DMS53 (cell line): Measurements from ENCODE around the gene PTN.
A peak's percentile ranks its signal among the peaks of the same experiment; 100 is the strongest.

Experiments used
- DNase-seq: peaks from one replicate; lab custom pipeline; 2025; lab: John Stamatoyannopoulos, UW

The PTN gene, protein sequence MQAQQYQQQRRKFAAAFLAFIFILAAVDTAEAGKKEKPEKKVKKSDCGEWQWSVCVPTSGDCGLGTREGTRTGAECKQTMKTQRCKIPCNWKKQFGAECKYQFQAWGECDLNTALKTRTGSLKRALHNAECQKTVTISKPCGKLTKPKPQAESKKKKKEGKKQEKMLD

DNA sequence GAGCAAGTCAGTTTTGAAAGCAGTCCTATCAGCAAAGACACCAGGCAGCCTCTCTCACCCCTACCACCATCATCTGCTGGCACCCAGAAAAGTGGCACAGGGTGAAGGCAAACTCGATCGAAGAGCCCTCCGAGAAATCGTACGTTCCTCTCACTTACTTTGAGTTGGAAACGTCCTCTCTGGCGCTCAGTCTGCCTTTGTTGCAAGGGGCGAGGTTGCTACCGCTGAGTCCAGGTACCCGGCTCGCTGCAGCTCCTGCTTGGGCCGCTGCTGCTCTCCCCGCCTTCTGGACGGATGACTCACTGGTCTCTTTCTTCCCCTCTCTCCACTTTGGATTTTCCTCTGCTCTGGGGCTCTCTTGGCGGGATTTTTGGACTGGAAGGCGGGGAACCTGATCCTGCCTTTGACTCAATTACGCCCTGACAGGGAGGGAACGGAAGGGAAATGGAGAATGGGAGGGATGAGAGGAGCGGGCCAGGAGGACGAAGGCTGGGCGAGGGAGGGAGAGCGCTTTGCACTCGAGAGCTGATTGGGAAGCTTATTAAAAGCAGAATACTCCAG is at the start of gene PTN:
Gene PTN, minus strand, starts transcription at position 453 of the 561 bp plus-strand sequence. CDS start 88,760 bp downstream, outside the sequence.
- peak; percentile 70 for DNase-seq

DNA sequence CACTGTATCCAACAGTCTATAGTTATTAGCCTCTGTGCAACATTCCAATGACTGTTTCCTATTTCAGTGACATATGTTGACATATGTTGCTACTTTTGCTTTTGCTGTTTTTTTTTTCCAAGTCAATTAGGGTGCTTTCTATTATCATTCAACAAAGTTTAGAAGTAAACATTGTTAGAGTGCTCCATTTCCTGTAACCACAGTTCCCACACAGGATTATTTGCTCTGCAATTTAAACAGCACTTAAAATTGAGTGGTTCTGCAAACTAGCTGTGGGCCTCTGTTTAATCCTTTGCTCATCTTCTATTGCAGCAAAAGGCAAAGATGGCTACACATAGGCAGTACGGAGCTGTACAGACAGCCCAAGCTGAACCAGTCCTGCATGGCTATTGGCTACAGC is 46.5 kb upstream of the PTN start:
- DNase-seq = peak; percentile 92

DNA sequence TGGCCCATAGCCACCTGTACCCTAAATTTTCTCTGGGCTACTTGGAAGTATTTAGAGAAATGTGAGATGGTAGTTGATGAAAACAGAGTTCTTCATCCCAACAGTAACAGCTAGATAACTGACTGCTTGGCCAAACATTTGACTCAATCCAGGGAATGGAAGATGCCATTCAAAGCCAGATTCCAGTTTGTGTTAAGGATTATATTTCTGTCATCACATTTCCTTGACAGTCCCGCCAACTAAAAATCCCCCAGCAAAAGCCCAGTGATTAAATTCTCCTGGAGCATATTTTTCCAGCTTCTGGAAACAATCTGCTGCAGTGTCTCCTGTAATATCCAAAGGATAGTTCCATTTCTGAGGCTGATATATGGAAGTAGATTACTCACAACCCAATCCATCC is 45.4 kb upstream of the PTN start:
- DNase-seq = no peak

DNA sequence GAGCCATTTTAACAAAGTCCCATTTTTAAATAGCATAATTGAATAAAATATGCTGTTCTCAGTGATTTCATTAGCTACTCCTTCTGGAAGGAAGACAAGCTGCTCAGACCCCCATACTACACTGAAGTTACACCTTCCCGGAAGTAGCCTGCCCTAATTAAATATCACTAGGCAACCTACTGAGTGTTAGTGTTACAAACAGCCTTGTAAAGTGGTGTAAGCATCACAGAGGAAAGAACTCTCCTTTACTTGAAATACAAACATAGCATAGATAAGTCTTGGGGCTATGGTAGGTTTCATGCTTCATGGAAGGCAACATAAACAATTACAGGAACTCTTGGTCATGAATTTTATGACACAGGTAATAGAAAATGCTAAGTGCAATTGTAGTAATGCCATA is 43.4 kb upstream of the PTN start:
- DNase-seq = peak; percentile 23

DNA sequence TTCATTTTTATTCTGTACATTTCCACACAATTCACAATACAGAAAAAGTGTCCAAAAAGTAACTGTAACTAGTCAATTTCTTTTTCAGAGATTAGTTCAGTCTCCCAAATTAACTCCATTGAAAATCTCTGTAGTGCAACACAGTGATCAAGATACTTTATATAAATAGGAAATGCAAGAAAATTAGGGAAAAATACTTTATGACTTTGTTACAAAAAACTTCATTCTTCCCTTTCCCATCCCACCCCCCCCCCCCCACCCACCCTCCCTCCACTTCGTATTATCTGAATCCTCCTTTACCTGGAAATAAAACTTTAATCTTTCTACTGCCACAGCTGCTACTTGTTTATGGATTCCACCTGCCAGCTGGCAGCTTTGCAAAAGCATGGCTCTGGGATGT is 37.5 kb upstream of the PTN start:
- DNase-seq = no peak

DNA sequence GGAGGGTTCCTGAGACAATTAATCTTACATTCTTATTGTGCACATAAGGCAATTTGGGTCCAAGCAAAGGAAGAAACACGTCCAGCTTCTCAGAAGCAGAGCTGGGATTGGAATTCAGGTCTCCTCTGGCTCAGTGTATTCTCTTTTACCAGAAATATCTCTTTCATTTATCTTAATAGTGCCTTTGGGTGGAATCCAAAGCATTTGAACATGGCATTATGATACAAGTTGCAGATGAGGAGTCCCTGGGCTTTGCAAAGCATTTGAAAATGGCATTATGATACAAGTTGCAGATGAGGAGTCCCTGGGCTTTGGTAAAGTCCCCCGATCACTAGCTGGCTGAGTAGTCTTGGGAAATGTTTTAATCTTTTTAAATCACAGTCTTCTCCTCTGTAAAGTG is 30.0 kb upstream of the PTN start:
- no peak for DNase-seq

DNA sequence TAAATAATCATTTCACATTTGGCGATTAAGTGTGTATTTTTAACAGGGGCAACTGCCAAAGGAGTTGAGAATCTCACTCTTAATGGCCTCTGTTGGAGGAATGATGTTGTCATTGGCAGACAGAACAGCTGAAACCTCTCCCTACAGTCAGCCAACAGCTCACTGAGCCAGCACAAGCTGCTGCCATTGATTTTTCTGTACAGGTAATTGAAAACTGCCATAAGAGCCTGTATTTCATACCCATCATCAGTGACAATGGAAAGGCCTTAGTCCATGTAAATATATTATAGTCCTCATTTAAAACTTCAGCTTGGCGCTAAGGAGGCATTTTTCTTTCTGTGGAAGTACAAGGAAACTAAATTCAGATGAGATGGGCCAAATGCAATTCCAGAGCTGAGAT is 28.1 kb upstream of the PTN start:
- DNase-seq = no peak

DNA sequence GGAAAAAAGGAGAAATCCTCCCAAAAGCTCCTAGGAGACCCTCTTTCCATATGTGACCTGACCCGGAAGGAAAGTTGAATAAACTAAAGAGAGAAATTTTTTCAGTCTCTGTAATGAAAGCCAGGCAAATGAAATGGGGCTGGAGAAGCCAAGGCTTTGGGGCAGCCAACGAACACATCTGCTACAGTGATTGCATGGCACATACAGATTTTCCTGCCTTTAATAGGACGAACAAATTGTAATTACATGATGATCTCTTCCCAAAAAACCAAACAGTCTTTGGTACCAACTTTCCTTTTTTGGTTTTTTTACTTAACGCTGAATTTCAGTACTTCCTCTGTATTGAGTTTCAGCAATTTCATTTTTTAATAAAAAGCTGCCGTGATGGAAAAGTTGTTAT is 23.5 kb upstream of the PTN start:
- no peak for DNase-seq

- peak; percentile 29 for DNase-seq
Observed at GRCh38 chr7:137363683-137364082, 20.1 kb upstream of the PTN start.

DNA sequence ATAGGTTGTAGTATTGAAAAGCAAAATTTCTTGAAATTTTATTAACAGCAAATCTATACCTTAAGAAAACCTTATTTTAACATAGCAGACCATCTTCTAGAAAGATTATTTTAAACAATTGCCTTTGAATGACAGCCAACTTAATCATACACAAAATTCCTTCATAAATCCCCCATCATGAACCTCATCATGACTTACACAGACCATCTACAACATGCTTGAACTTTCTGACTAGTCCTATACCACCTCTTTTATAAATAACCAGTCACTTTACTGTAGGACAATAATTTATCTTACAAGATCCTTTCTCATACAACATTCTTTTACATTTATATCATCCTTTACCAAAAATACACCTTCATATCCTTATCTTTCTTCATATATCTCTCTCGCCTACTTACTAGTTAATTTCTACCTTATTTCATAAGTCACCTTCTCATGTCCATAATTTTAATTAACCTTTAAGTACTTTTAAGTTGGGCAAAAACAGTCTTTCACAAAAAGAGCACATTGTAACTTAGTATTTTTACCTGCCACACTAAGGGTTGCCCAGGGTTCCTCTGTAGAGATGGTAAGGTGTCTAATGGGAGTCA is 16.6 kb upstream of the PTN start:
- peak; percentile 66 for DNase-seq

- DNase-seq = no peak
Observed at GRCh38 chr7:137354961-137355360, 11.4 kb upstream of the PTN start.

GRCh38 chr7:137354396-137354795 is 10.9 kb upstream of the PTN start:
- no peak for DNase-seq

DNA sequence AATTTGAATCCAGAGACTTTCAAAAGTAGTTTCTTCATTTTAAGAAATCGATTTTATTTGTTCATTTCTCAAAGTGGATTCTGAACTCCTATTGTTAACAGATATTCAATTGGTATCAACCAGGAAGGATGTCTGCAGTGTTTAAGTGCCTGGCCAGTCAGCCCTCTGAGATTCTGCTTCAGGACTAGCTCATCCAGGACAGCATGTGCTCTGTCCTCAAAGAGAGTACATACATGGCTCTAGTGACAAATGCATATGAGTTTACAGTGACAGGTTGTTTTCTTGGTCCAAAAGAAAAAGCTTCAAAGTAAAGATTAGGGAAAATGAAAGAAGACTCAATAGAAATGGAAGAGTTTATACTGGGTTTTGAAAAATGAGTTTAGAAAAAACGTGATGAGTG is 8.4 kb upstream of the PTN start:
- DNase-seq = no peak

DNA sequence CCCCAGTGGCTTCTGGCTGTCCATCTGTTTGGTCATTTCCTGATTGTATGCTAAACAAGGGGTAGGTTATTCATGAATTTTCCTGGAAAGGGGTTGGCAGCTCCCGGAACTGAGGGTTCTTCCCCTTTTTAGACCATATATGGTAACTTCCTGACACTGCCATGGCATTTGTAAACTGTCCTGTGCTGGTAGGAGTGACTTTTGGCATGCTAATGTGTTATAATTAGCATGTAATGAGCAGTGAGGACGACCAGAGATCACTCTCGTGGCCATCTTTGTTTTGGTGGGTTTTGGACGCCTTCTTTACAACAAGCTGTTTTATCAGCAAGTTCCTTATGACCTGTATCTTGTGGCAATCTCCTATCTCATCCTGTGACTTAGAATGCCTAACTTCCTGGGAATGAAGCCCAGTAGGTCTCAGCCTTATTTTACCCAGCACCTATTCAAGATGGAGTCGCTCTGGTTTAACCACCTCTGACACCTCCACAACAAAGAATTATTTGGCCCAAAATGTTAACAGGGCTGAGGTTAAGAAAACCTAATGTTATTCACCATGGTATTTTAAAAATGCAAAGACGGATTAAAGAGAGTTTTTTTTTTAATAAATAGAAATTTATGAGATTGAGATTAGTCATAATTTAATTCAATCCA is 2.4 kb upstream of the PTN start:
- no peak for DNase-seq

DNA sequence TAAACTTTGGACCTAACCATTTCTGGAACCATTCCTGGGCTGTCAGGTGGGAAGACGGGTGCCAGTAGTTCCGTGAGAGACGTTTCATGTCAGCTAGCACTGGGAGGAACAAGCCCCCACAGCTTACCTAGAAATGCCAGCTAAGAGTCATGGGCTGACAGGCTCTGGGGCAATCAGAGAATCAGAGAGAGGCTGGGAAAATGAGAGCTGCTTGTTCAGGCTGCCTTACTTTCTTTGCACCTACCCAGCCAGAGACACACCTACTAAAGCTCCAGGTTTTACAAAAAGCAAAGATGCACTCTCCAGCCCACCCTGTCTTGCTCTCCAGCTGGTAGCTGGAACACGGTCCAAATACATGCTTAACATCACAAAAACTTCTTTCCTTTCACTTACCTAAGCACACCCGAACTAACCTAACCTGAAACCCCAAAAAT is 688 bp downstream of the PTN start:
- no peak for DNase-seq

DNA sequence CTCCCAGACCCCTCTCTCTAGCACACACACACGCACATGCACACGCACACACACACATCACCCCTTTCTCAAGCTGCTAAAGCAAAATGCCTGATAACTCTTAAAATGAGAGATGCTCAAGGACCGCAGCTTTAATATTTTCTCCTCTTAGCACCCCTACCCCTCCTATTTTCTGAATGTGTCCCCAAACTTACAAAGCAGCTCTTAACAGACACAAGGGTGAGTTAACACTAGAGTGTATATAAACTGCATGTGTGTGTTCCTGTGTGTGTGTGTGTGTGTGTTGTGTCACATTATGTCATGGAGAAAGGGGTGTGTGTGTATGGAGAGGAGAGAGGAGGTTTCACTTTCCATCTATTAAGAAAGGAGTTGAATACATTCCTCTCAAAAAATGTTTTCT is 1.3 kb downstream of the PTN start:
- DNase-seq = no peak

DNA sequence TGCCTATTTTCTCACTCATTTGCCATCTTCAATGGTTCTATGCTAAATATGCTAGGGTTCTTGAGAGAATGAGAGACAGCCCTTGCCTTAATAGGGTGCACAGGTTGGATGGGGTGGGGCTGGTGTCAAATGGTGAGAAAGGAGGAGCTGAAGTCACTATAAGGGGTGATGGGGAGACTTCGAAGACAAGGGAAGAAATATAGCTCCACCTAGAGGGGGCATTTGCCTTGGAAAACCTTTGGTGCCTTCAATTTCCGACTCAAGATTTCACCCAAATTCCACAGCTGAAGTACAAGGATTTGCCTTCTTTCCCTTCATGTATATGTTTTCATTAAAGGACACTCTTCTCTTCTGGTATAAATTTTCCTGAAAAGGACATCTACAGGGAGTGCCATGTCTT is 5.6 kb downstream of the PTN start:
- peak; percentile 42 for DNase-seq

DNA sequence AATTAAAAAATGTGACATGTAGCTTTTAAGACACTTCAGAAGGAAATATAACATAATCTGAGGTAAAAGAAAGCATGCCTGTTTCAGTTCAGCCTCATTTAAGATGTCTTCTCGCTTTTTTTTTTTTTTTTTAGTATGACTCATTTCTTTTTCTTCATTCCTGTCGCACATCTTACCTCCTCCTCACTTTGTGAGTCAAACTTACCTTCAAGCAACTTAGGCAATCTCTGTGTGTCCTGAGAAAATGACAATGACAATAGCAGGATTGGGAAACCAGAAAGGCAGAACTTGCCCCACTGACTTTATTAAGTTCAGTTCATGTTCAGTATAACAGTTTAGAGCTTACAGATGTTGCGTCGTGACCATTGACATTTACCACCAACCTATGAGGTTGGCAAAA is 7.7 kb downstream of the PTN start:
- no peak for DNase-seq

GRCh38 chr7:137331378-137331777 is 12.2 kb downstream of the PTN start:
- no peak for DNase-seq

- DNase-seq = no peak
Observed at GRCh38 chr7:137329411-137329810, 14.1 kb downstream of the PTN start.

DNA sequence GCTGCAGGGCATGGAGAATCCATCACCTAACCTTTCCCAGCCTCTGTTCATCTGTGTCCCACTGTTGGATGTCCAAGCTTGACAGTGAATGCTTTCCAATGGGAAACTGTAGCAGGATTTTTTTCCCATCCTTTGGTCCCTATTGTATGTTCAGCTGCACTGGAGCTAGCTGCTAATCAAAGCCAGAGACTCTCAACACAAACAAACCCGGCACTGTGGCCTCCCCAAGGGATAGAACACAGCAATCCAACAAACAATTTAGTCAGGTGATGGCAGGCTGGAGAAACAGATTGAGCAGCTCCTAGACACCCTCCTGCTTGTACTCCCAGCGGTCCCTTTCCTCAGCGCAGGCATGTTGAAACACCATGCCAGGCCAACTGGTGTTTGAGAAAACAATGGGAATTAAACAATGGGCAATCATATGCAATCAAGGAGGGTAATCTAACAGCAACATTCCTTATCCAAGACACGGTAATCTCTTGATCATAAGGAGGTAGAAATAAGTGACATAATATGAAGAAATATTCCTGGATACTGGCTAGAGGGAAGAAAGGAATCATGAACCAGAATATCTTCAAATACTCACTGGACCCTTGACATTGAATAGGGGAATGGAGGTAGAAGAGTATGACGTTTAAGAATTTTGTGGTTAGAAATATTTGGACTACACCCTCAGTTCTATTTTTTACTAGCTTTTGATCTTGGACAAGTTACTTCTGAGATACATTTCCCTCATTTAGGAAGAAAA is 15.0 kb downstream of the PTN start:
- peak; percentile 19 for DNase-seq

GRCh38 chr7:137325927-137326326 is 17.6 kb downstream of the PTN start:
- DNase-seq = no peak
